Panc1 (cell line): ENCODE results near the gene PGF. TPM values are rescaled to one million over a fixed set of nuclear protein-coding genes. Genes with fewer than 3 reads are reported as not detected.
A peak's percentile ranks its signal among the peaks of the same experiment; 100 is the strongest.

ENCODE experiments used
- ATAC-seq: fragments of 200-7000 bp; cut with Tn5 transposase; 2 replicates; pipeline ENCODE4 v1.9.1; 2020; ENCODE audit warnings: mild to moderate bottlenecking, moderate library complexity
- BruUV-seq: library from RNA; stranded (reverse); fragments of 400-500 nt; replicated peaks from 2 replicates; lab custom pipeline; 2021; lab: Mats Ljungman, UMichigan
- CTCF ChIA-PET: fragments of 300-600 bp; sonication (Branson Sonifier 250); formaldehyde crosslinking; loops from one replicate; lab custom pipeline; 2022; ENCODE audit warnings: antibody characterized with exemption; lab: Charles Lee
- POLR2A ChIA-PET: fragments of 300-600 bp; sonication (Branson Sonifier 250); formaldehyde crosslinking; loops from one replicate; lab custom pipeline; 2022; ENCODE audit warnings: antibody characterized with exemption; lab: Charles Lee
- DNase-seq: peaks from one replicate; pipeline ENCODE4 v3.0.0-alpha.2; 2010; ENCODE audit warnings: low read depth, low spot score
- H3K27ac ChIP-seq: 2 replicates; pipeline ENCODE4 v1.5.1; 2011; ENCODE audit warnings: mild to moderate bottlenecking, low read length, inconsistent platforms
- H3K27me3 ChIP-seq: fragments of 200-500 bp; sonication (Bioruptor generic); 2 replicates; pipeline ENCODE4 v1.6.0; 2014; ENCODE audit warnings: low read length, inconsistent platforms; ENCODE audit not compliant: control insufficient read depth, insufficient read depth
- H3K36me3 ChIP-seq: fragments of 200-500 bp; sonication (Bioruptor generic); 2 replicates; pipeline ENCODE4 v1.5.1; 2014; ENCODE audit warnings: inconsistent platforms, mild to moderate bottlenecking, low read length, moderate library complexity; ENCODE audit not compliant: control insufficient read depth, insufficient read depth
- H3K4me1 ChIP-seq: 2 replicates; pipeline ENCODE4 v1.5.1; 2011; ENCODE audit warnings: inconsistent platforms, mild to moderate bottlenecking, low read length, moderate library complexity; ENCODE audit not compliant: control insufficient read depth, insufficient read depth
- H3K4me3 ChIP-seq, 2 experiments: 2 replicates each; pipeline ENCODE4 v1.5.1; 2011 to 2012; ENCODE audit warnings: low read depth in 2 of 2, low read length in 2 of 2, mild to moderate bottlenecking in 2 of 2, inconsistent platforms in 1 of 2, moderate library complexity in 1 of 2
- H3K9me3 ChIP-seq: fragments of 200-500 bp; sonication (Bioruptor generic); 2 replicates; pipeline ENCODE4 v1.5.1; 2014; ENCODE audit warnings: low read depth, mild to moderate bottlenecking, inconsistent platforms, low read length, moderate library complexity; ENCODE audit not compliant: control insufficient read depth, insufficient read depth
- CTCF ChIP-seq: fragments of 450-650 bp; IDR thresholded peaks from 2 replicates; pipeline ENCODE4 v1.5.1; 2017; ENCODE audit warnings: mild to moderate bottlenecking
- POLR2AphosphoS5 ChIP-seq: IDR thresholded peaks from 2 replicates; pipeline ENCODE4 v1.6.1; 2012; ENCODE audit warnings: mild to moderate bottlenecking, low read depth, low read length, moderate library complexity
- SIN3A ChIP-seq: IDR thresholded peaks from 2 replicates; pipeline ENCODE4 v1.6.1; 2012; ENCODE audit warnings: low read depth, mild to moderate bottlenecking, low read length, moderate library complexity, borderline replicate concordance; ENCODE audit not compliant: insufficient read depth
- in situ Hi-C: cut with HindIII; loops from 2 replicates; pipeline ENCODE4 v1.10.0; 2016; ENCODE audit warnings: low sequenced_read_pairs, low pct_unique_long_range_greater_than_20kb
- intact Hi-C: fragments of 100-400 bp; cut with micrococcal nuclease; formaldehyde crosslinking; loops from one replicate; pipeline ENCODE4 v1.10.0; 2022; ENCODE audit not compliant: unreplicated experiment
- total RNA-seq: library from RNA; stranded (reverse); gene quantifications from one replicate; pipeline ENCODE4 v1.2.1, GENCODE V29; 2021; ENCODE audit not compliant: unreplicated experiment

Gene PGF
- total RNA-seq, 1 experiment from 2014 or later: 7.3 TPM

DNA sequence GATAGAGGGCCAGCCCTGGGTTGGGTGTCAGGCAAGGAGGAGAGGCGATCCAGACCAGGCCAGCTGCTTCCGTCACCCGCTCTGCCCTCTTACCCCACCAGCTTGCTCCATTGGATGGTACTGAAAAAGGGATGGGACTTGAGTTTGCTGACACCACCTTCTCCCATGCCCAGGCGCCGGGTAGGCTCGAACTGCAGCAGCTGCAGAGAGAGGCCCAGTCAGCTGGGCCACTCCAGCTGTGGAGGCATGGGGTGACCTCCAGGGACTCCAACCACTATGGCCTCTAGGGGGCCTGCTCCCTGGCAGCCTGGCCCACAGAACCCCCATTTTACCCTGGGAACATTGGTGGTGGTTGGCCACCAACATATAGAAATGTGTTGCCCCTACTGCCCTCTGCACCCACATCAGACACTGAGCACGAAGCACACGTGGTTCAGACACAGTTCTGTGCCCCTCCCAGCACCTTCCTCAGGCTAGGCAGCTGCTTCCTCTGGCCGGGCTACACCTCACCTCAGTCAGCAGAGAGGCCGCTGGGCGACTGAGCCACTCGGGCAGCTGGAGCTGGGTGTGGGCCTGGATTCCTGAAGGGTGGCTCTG, 48.4 kb downstream of the PGF start:
- POLR2A ChIA-PET: no interaction called here
- CTCF ChIA-PET: no interaction called here
- BruUV-seq: no TSS peak
- H3K36me3 ChIP-seq: no peaks in the 10 kb centered on the region; the same call in 1 of the 2 replicates
- no peaks in the 10 kb centered on the region for H3K4me1 ChIP-seq
- H3K9me3 ChIP-seq: no peaks in the 10 kb centered on the region
- ATAC-seq (no peak), DNase-seq (no peak)
- TF ChIP-seq CTCF (peak; percentile 32; the same call in 1 of the 2 replicates), SIN3A (no peak)
- no peak overlapping the region for H3K4me3 ChIP-seq
- in situ Hi-C loops (no loop called here), intact Hi-C loops (no loop called here)
- H3K27ac ChIP-seq: no peak overlapping the region
- H3K27me3 ChIP-seq: no peaks in the 10 kb centered on the region

- no peaks in the 10 kb centered on the region for H3K27me3 ChIP-seq
- no peak overlapping the region for H3K4me3 ChIP-seq
These were observed 49.7 kb downstream of the PGF start for GRCh38 chr14:74905595-74906142.

More at GRCh38 chr14:74905595-74906142, 49.7 kb downstream of the PGF start:
- Histone ChIP-seq H3K36me3 (peaks cover 3% of the 10 kb centered on the region; the same call in 1 of the 2 replicates), H3K4me1 (no peaks in the 10 kb centered on the region), H3K27ac (no peak overlapping the region), H3K9me3 (no peaks in the 10 kb centered on the region)
- DNase-seq: no peak
- no TSS peak for BruUV-seq
- CTCF ChIA-PET: interaction anchor here (0.5 to 2.0 kb wide), 6 partner anchors 13 to 297 kb away, joined by 3 to 13 read pairs (median 4); no protein-coding TSS in a partner anchor
- ATAC-seq: peak; percentile 49
- no peak for TF ChIP-seq POLR2AphosphoS5
- TF ChIP-seq SIN3A: no peak
- peak; percentile 91 for TF ChIP-seq CTCF
- POLR2A ChIA-PET: interaction anchor here (0.6 kb wide), 1 partner anchor 171 kb away, joined by 7 read pairs; no protein-coding TSS in a partner anchor
- intact Hi-C loops: loop anchor here (2.0 kb wide), 1 partner anchor 45 kb away; no protein-coding TSS in a partner anchor
- in situ Hi-C loops: no loop called here
